NCI-H524 treated with DMSO at 0.1 percent for 48 hours (cell line): ENCODE data around the gene ITM2B.

Experiments
- DNase-seq: peaks from one replicate; lab custom pipeline; 2025; lab: John Stamatoyannopoulos, UW

Gene ITM2B

GRCh38 chr13:48315969-48316650 lies 83.1 kb downstream of the ITM2B start:
- DNase-seq: no peak

GRCh38 chr13:48316826-48317510 lies 84.0 kb downstream of the ITM2B start:
- no peak for DNase-seq

GRCh38 chr13:48317511-48318376 lies 84.7 kb downstream of the ITM2B start:
- DNase-seq: no peak

- no peak for DNase-seq
These were observed 85.4 kb downstream of the ITM2B start for GRCh38 chr13:48318377-48318811.

- no peak for DNase-seq
These were observed 86.0 kb downstream of the ITM2B start for GRCh38 chr13:48318821-48319511.
